ENCODE results near the gene FCHSD2. TPM values are rescaled to one million over a fixed set of nuclear protein-coding genes. Genes with fewer than 3 reads are reported as not detected.
"Not testable (repeated sequence)": the region's sequence is repeated elsewhere in the genome, so short reads cannot be mapped to it uniquely, and the experiment has no call there.

The FCHSD2 gene
- total RNA-seq, 1 donor from 2014 or later: 59.0 TPM

DNA sequence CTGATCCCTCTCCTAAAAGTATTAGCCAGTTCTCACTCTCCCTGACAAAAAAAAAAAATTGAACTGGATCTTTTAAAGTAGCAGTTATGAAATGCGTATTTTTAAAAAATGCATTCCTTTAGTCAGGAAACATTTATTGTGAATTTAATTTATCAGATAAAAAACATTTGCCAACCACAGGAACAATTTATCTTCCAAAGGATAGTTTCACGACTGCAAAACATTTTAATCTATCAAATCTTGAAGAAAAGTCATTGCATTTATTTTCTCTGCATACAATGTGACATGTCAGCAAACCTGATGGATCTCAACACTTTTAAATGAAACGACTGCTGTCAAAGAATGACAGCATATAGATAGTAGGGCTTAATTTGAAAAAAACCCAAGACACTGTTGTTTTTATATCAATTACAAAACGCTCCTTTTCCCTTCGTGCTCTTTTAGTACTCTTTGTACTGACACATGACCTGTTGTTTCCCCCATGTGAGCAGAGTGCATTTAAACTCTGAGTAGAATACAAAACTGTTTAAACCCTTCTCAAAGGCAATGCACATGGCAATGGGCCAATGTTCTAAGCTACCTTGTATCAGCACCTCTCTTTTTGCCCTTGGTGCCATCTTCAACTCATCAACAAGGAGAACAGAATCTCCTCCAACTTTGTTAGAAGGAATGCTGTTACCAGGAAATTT lies 220.9 kb downstream of the FCHSD2 start:
- DNase-seq (no peak), ATAC-seq (no peak)
- Histone ChIP-seq H3K27ac (no peak overlapping the region), H3K9me3 (no peaks in the 10 kb centered on the region), H3K27me3 (ENCODE audit: low read depth) (no peaks in the 10 kb centered on the region), H3K4me1 (peaks cover 10% of the 10 kb centered on the region), H3K4me3 (no peak overlapping the region), H3K36me3 (peaks cover 9% of the 10 kb centered on the region)
- intact Hi-C loops (cut with DNase I): no loop called here
- no peak for TF ChIP-seq CTCF (IDR thresholded peaks at IDR 0.05)

DNA sequence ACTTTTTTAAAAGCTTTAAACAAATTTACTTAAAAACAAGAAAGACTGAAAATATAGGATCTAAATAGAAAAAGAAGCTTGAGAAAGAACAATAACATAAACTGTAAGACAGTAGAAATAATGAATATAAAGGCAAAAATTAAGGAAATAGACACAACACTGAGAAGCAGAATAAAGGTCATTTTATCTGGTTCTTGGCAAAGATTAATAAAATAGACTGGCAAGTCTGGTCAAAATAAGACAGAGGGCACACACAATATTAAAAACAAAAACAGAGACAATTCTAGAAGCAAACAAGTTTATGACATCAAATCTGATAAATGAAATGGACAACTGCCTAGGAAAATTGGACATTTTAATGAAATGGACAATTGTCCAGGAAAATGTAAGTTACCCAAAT lies 222.1 kb downstream of the FCHSD2 start:
- DNase-seq (no peak), ATAC-seq (no peak)
- Histone ChIP-seq H3K27me3 (ENCODE audit: low read depth) (no peaks in the 10 kb centered on the region), H3K36me3 (peaks cover 9% of the 10 kb centered on the region), H3K4me3 (no peak overlapping the region), H3K27ac (no peak overlapping the region), H3K9me3 (no peaks in the 10 kb centered on the region), H3K4me1 (peaks cover 8% of the 10 kb centered on the region)
- intact Hi-C loops (cut with DNase I): no loop called here
- TF ChIP-seq CTCF (IDR thresholded peaks at IDR 0.05): no peak

GRCh38 chr11:72918851-72919250 lies 223.3 kb downstream of the FCHSD2 start:
- no peaks in the 10 kb centered on the region for H3K9me3 ChIP-seq
- TF ChIP-seq CTCF (IDR thresholded peaks at IDR 0.05): no peak
- H3K27me3 ChIP-seq (ENCODE audit: low read depth): no peaks in the 10 kb centered on the region
- no peak for ATAC-seq
- intact Hi-C loops (cut with DNase I): no loop called here
- no peak overlapping the region for H3K4me3 ChIP-seq
- H3K4me1 ChIP-seq: no peaks in the 10 kb centered on the region
- no peak for DNase-seq
- H3K36me3 ChIP-seq: peaks cover 9% of the 10 kb centered on the region
- H3K27ac ChIP-seq: no peak overlapping the region

DNA sequence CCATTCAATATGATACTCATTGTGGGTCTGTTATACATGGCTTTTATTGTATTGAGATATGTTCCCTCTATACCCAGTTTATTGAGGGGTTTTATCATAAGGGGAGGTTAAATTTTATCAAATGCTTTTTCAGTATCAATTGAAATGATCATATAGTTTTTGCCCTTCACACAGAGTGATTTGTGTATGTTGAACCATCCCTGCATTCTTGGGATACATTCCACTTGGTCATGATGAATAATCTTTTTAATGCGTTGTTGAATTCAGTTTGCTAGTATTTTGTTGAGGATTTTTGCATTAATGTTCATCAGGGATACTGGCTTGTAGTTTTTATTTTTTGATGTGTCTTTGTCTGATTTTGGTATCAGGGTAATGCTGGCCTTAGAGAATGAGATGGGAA lies 229.9 kb downstream of the FCHSD2 start:
- Histone ChIP-seq H3K9me3 (peaks cover 7% of the 10 kb centered on the region), H3K27me3 (ENCODE audit: low read depth) (no peaks in the 10 kb centered on the region), H3K4me1 (no peaks in the 10 kb centered on the region), H3K36me3 (no peaks in the 10 kb centered on the region), H3K4me3 (no peak overlapping the region), H3K27ac (no peak overlapping the region)
- DNase-seq (no peak), ATAC-seq (no peak)
- intact Hi-C loops (cut with DNase I): no loop called here
- TF ChIP-seq CTCF (IDR thresholded peaks at IDR 0.05): no peak

DNA sequence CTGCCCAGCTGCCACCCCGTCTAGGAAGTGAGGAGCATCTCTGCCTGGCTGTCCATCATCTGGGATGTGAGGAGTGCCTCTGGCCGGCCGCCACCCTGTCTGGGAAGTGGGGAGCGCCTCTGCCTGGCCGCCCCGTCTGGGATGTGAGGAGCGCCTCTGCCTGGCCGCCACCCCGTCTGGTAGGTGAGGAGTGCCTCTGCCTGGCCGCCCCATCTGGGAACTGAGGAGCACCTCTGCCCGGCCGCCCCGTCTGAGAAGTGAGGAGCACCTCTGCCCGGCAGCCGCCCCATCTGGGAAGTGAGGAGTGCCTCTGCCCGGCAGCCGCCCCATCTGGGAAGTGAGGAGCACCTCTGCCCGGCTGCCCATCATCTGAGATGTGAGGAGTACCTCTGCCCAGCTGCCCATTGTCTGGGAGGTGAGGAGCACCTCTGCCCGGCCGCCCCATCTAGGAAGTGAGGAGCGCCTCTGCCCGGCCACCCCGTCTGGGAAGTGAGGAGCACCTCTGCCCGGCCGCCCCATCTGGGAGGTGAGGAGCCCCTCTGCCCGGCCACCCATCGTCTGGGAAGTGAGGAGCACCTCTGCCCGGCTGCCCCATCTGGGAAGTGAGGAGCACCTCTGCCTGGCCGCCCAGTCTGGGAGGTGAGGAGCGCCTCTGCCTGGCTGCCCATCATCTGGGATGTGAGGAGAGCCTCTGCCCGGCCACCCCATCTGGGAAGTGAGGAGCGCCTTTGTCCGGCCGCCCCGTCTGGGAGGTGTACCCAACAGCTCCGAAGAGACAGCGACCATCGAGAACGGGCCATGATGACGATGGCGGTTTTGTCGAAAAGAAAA lies 232.3 kb downstream of the FCHSD2 start:
- H3K4me3 ChIP-seq; H3K4me1 ChIP-seq; intact Hi-C loops (cut with DNase I); DNase-seq; ATAC-seq; H3K36me3 ChIP-seq; H3K9me3 ChIP-seq; H3K27ac ChIP-seq; H3K27me3 ChIP-seq (ENCODE audit: low read depth): not testable (repeated sequence)
